Mucosa of descending colon (tissue), 3 donors: Measurements from ENCODE around the gene JPH4. TPM values are rescaled to one million over a fixed set of nuclear protein-coding genes. Genes with fewer than 3 reads are reported as not detected.
A peak's percentile ranks its signal among the peaks of the same experiment; 100 is the strongest.

Experiments used
- ATAC-seq: fragments of 200-7000 bp; cut with Tn5 transposase; one replicate; pipeline ENCODE4 v1.9.1; 2020; ENCODE audit warnings: mild to moderate bottlenecking, moderate library complexity
- DNase-seq, 3 donors: peaks; one replicate each; pipeline ENCODE4 v3.0.0-alpha.2; 2020
- H3K36me3 ChIP-seq: fragments of 200-600 bp; one replicate; pipeline ENCODE4 v1.8.0; 2021; ENCODE audit warnings: low read depth, mild to moderate bottlenecking
- H3K4me1 ChIP-seq: fragments of 200-600 bp; one replicate; pipeline ENCODE4 v1.8.0; 2021; ENCODE audit warnings: low read depth, mild to moderate bottlenecking
- H3K4me3 ChIP-seq: fragments of 200-600 bp; one replicate; pipeline ENCODE4 v1.8.0; 2021; ENCODE audit warnings: mild to moderate bottlenecking
- H3K9me3 ChIP-seq: fragments of 200-600 bp; one replicate; pipeline ENCODE4 v1.8.0; 2021; ENCODE audit warnings: mild to moderate bottlenecking
- intact Hi-C, 2 donors: fragments of 100-400 bp; cut with DNase I in 1 of 2; cut with micrococcal nuclease in 1 of 2; formaldehyde crosslinking; loops; one replicate each; pipeline versions ENCODE4 v1.11.0 to v1.11.1; 2022; cut with DNase I, micrococcal nuclease
- total RNA-seq, 3 donors: library from RNA; stranded (reverse); fragmentation: NEBNext Ultra II Directional in 2 of 3; extraction: Animal tissue kit (Norgen Biotek cat#: 25700) in 2 of 3; gene quantifications; one replicate each; pipeline versions ENCODE4 v1.2.1 to v1.2.4, GENCODE V29; 2021 to 2023
- TF ChIP-seq, protein P1 (sequence below): fragments of 200-600 bp; IDR thresholded peaks from one replicate; pipeline ENCODE4 v1.8.0; 2022; ENCODE audit warnings: antibody characterized with exemption, mild to moderate bottlenecking
- donor health status: DM: no; HTN: no; CAD: no; lungs with moderate emphysema.
- donor health status: DM: no; HTN: no; CAD: no.
- donor health status: DM: no; HTN: yes; CAD: no.

JPH4 gene
- total RNA-seq, 3 donors from 2014 or later, result 0.26 to 3.7 (median 0.87) TPM

DNA sequence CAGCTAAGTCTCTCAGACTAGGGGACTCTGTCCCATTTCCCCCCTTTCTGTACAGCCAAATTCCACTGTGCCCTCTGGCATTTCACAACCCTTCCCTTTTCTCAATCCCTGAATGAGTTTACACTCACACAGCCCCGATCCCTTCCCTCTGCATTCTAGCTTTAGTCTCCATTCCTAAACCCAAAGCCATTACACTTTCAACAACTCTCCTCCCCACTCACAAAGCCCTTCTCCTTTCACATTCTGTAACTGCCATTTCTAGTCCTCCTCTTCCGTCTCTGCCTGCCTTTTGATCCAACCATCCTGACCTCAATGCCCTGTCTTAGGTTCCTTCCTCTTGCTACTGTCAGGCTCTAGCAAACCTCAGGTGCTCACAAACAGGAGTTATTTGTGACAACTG lies 30.7 kb downstream of the JPH4 start:
- TF ChIP-seq, protein P1, sequence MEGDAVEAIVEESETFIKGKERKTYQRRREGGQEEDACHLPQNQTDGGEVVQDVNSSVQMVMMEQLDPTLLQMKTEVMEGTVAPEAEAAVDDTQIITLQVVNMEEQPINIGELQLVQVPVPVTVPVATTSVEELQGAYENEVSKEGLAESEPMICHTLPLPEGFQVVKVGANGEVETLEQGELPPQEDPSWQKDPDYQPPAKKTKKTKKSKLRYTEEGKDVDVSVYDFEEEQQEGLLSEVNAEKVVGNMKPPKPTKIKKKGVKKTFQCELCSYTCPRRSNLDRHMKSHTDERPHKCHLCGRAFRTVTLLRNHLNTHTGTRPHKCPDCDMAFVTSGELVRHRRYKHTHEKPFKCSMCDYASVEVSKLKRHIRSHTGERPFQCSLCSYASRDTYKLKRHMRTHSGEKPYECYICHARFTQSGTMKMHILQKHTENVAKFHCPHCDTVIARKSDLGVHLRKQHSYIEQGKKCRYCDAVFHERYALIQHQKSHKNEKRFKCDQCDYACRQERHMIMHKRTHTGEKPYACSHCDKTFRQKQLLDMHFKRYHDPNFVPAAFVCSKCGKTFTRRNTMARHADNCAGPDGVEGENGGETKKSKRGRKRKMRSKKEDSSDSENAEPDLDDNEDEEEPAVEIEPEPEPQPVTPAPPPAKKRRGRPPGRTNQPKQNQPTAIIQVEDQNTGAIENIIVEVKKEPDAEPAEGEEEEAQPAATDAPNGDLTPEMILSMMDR, result no peak
- H3K4me1 ChIP-seq, result peaks cover 3% of the 10 kb centered on the region
- H3K36me3 ChIP-seq, result no peaks in the 10 kb centered on the region
- DNase-seq (no peak), ATAC-seq (no peak)
- H3K4me3 ChIP-seq, result no peak overlapping the region
- no peaks in the 10 kb centered on the region for H3K9me3 ChIP-seq
- intact Hi-C loops, result no loop called here

DNA sequence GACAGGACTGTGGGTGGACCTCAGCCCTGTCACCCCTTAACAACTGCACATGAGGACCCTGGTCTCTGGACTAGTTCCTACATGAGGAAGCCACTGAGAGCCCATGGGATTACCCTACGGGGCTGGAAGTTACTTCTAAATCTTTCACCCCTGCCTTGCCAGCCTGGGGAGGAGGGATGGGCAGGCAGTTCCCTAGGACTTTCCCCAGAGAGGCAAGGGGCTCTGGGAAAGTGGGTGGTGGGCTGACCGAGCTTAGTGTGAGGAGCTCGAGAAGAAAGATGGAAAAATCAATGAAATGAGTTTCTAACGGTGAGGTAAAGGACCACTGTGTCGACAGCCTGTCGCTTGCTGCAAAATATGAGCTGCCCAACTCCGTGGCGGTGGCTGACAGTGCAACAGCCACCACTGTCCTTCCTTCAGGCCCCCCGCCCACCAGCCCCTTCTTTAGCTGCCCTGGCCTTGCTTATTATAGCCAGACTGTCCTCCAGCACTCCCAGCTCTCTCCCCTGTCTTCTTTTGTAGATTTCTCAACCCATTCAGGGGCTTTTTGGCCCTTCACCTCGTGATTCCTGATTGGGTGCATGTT lies 32.0 kb downstream of the JPH4 start:
- Histone ChIP-seq H3K9me3 (no peaks in the 10 kb centered on the region), H3K36me3 (no peaks in the 10 kb centered on the region), H3K4me3 (no peak overlapping the region), H3K4me1 (no peaks in the 10 kb centered on the region)
- DNase-seq, result no peak
- intact Hi-C loops, result no loop called here
- ATAC-seq, result no peak
- TF ChIP-seq, protein P1, result no peak

DNA sequence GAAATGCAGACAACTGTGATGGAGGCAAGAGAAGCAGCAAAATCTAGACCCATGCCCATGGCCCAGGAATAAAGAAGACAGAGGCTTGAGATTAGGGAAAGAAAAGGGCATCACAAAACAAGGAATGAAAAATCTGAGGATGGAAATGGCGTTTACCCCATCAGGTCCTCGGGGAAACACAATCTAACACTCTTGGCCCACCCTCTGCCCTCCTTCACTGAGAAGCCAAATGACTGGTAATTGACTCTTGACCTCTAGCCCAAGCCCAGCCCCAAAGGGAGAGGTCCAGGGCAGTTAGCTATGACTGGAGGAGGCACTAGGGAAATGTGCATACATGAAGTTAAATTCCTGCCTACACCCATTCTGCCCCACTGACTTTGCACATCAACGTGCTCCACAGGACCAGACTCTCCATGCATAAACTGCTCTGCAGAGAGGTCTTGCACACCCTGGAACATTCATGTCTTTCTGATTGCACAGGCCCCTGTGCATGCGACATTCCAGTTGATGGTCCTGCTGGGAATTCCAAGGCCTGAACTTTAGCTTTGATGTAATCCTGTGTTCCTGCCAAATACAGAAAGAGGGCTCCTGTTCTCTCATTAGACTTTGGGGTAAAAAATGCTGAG lies 32.7 kb downstream of the JPH4 start:
- no peak overlapping the region for H3K4me3 ChIP-seq
- TF ChIP-seq, protein P1, result no peak
- intact Hi-C loops, result no loop called here
- ATAC-seq (no peak), DNase-seq (no peak)
- no peaks in the 10 kb centered on the region for H3K9me3 ChIP-seq
- no peaks in the 10 kb centered on the region for H3K36me3 ChIP-seq
- H3K4me1 ChIP-seq, result no peaks in the 10 kb centered on the region

DNA sequence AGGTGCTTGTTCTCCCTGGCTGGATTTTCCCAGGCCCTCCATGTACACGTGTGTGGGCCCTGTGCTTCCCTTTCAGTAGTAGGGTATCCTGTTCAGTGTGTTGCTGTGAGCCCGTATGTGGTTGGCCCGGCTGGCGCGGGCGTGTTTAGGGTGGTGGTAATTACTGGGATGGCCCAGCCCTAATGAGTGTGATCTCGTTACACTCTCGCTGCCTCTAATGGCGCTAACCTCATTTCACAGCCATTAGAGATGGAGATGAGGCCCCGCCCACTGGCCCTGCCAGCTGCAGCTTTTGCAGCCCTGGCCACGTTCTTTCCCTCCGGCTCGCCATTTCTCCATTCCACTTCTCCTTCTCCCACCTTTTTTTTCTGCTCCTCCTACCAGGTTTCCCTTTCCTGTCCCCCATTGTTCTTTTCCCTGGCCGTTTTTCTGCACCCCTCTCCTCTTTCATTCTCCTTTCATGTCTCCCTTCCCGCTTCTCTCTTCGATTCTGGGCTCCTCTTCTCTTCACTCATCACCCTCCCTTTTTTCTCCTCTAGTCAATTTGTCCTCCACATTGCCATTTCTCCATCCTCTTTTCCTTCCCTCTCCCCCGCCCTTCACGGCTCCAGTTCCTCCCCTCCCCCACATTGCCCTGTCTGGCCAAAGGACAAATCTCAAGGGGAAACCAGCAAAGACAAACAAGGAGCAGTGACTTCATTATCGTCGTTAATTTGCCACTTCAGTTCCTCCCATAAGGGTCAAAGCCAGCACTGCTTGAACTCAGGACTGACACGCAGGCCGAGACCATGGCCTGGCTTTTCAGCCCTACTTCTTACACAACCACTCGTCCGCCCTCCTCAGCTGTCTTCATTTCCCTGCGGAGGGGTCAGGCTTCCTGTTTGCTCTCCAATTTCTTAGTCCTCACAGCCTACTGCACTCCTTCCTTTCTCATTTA lies 33.8 kb downstream of the JPH4 start:
- H3K36me3 ChIP-seq, result no peaks in the 10 kb centered on the region
- no peak overlapping the region for H3K4me3 ChIP-seq
- H3K4me1 ChIP-seq, result no peaks in the 10 kb centered on the region
- DNase-seq (peak in 2 of 3 donors; percentile 65 to 69), ATAC-seq (peak; percentile 78)
- H3K9me3 ChIP-seq, result no peaks in the 10 kb centered on the region
- intact Hi-C loops, result no loop called here
- TF ChIP-seq, protein P1, result no peak

DNA sequence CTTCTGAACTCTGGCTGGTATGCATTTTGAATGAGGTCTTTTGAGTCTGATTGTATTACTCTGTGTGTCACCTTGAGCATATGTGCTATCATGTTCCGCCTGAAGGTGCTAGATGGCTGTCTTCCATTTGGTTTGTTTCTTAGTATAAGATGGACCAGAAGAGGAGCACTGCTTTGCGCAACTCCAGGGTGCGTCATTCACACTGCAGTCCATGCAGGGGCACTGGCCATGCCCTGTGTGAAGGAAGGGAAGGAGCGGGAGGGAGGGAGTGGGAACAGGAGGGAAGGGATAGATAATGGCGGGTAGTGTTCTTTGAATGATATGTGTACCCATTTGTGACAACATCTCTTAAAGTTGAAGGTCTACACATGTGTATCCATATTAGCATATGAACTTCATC lies 35.2 kb downstream of the JPH4 start:
- Histone ChIP-seq H3K4me1 (no peaks in the 10 kb centered on the region), H3K9me3 (no peaks in the 10 kb centered on the region), H3K36me3 (no peaks in the 10 kb centered on the region), H3K4me3 (no peak overlapping the region)
- intact Hi-C loops, result no loop called here
- TF ChIP-seq, protein P1, result no peak
- ATAC-seq (no peak), DNase-seq (no peak)
